ENCODE data around the gene SLC25A4. TPM values are rescaled to one million over a fixed set of nuclear protein-coding genes. Genes with fewer than 3 reads are reported as not detected.

The SLC25A4 gene
- total and polyA plus RNA-seq, 2 donors (not counting 3 experiments of a cell fraction or from before 2014, with no cell fraction given), result 13.5 to 13.7 TPM

- Histone ChIP-seq H4K20me1 (replicated peaks; ENCODE audit: control insufficient read depth, extremely low read depth, insufficient read depth, low read length) (no peaks in the 10 kb centered on the region), H3K79me2 (ENCODE audit: control insufficient read depth, insufficient read depth, low read length) (peaks cover 22% of the 10 kb centered on the region), H3K4me3 (replicated peaks in 1 of 3; ENCODE audit: insufficient read depth in 1 of 3, low read depth in 1 of 3, low read length in 3 of 3) (no peak overlapping the region), H3K9ac (replicated peaks; ENCODE audit: extremely low read depth, insufficient read depth, low read length) (no peak overlapping the region), H3K27me3 (ENCODE audit: control insufficient read depth in 2 of 2, insufficient read depth in 2 of 2, low read length in 2 of 2) (no peaks in the 10 kb centered on the region), H3K4me1 (ENCODE audit: control insufficient read depth, extremely low read depth, insufficient read depth, low read length) (no peaks in the 10 kb centered on the region), H3K9me3 (replicated peaks; ENCODE audit: control insufficient read depth, insufficient read depth, low read length) (no peaks in the 10 kb centered on the region), H3K9me1 (replicated peaks; ENCODE audit: control insufficient read depth, extremely low read depth, insufficient read depth, low read length) (no peaks in the 10 kb centered on the region), H3K4me2 (ENCODE audit: insufficient read depth, low read length) (no peak overlapping the region), H3K36me3 (ENCODE audit: control insufficient read depth in 2 of 2, extremely low read depth in 1 of 2, insufficient read depth in 2 of 2, low read length in 2 of 2) (no peaks in the 10 kb centered on the region), H2AFZ (ENCODE audit: low read depth, low read length) (no peak overlapping the region), H3K27ac (ENCODE audit: insufficient read depth, low read depth, low read length) (no peak overlapping the region)
- DNase-seq (ENCODE audit: low read depth, low spot score) (no peak), FAIRE-seq (no peak)
- dilution Hi-C loops (cut with MboI; ENCODE audit: extremely low pct_ligation_motif_present, low sequenced_read_pairs) (no loop called here), intact Hi-C loops (cut with micrococcal nuclease) (no loop called here)
- ChIA-PET POLR2A (no interaction called here), CTCF (interaction anchor here (8.0 kb wide), 1 partner anchor 10 kb away, joined by 74 read pairs; no protein-coding TSS in a partner anchor)
- no TSS peak for BruUV-seq (replicated peaks)
- TF ChIP-seq FOS (IDR thresholded peaks at IDR 0.05; ENCODE audit: borderline replicate concordance, insufficient read depth, low read length) (no peak), POLR2AphosphoS5 (IDR thresholded peaks at IDR 0.05; ENCODE audit: insufficient read depth, low read depth, low read length) (no peak), POLR2A (IDR thresholded peaks at IDR 0.05; ENCODE audit: low read depth, low read length) (no peak), GATA2 (IDR thresholded peaks at IDR 0.05; ENCODE audit: insufficient read depth, insufficient read length, low read depth, low read length) (no peak), MYC (IDR thresholded peaks at IDR 0.05; ENCODE audit: low read depth, low read length) (no peak), JUN (IDR thresholded peaks at IDR 0.05; ENCODE audit: borderline replicate concordance, insufficient read depth, insufficient read length, low read depth) (no peak), CTCF (IDR thresholded peaks at IDR 0.05; ENCODE audit: extremely low read depth in 1 of 2, insufficient read depth in 1 of 2, low read depth in 1 of 2, low read length in 2 of 2) (no peak), EZH2 (IDR thresholded peaks at IDR 0.05; ENCODE audit: borderline replicate concordance, low read depth, low read length, severe bottlenecking) (no peak)
- TF ChIP-seq, protein P1, sequence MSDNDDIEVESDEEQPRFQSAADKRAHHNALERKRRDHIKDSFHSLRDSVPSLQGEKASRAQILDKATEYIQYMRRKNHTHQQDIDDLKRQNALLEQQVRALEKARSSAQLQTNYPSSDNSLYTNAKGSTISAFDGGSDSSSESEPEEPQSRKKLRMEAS (IDR thresholded peaks at IDR 0.05; ENCODE audit: insufficient read depth, insufficient read length), result no peak
These were observed 52.1 kb downstream of the SLC25A4 start for GRCh38 chr4:185194924-185195888.

All from endothelial cell of umbilical vein (primary cell).